GM18907 (cell line): ENCODE results near the gene LUC7L2.
"Not testable (repeated sequence)": the region's sequence is repeated elsewhere in the genome, so short reads cannot be mapped to it uniquely, and the experiment has no call there.

ENCODE experiments used
- ATAC-seq: cut with Tn5 transposase; IDR thresholded peaks from one replicate; pipeline ENCODE4 v1.9.1; 2021; ENCODE audit warnings: mild to moderate bottlenecking, moderate library complexity; ENCODE audit not compliant: unreplicated experiment

LUC7L2 gene

GRCh38 chr7:139439375-139439774, 79.7 kb downstream of the LUC7L2 start:
- no peak for ATAC-seq

DNA sequence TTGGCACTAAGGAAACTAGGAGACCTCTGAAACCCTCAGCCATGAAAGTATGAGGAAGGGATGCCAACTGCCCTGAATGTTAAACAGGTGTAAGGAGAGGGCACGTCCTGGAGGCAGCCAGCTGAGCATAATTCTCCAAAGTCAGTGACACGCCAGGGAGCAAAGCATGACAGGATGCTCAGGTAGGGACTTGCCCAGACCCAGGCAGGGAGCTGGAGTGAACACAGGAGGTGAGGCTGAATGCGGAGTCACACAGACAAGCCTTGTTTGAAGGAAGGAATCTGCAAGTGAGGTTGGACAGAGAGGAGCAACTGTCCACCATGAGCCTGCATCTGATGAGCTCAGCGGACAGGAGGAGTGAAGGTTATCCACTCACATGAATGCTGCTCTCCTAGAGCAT, 82.3 kb downstream of the LUC7L2 start:
- ATAC-seq = no peak

- ATAC-seq = no peak
These were observed 86.6 kb downstream of the LUC7L2 start for GRCh38 chr7:139446051-139446890.

GRCh38 chr7:139450851-139451250, 91.2 kb downstream of the LUC7L2 start:
- no peak for ATAC-seq

DNA sequence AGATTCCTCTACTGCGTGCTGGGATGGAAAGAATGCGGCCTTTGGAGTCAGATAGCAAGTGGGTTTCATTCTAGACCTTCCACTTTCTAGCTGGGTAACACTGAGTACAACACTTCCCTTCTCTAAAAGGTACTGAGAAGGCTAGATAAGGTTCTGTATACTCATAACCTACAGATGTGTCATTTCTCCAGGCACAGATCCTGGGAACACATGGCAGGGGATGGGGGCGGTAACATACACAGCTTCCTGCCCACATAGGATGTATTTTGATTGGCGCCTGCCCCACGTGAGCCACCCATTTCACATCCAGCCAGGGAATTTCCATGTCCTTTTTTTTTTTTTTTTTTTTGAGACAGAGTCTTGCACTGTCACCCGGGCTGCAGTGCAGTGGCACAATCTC, 91.9 kb downstream of the LUC7L2 start:
- no peak for ATAC-seq

DNA sequence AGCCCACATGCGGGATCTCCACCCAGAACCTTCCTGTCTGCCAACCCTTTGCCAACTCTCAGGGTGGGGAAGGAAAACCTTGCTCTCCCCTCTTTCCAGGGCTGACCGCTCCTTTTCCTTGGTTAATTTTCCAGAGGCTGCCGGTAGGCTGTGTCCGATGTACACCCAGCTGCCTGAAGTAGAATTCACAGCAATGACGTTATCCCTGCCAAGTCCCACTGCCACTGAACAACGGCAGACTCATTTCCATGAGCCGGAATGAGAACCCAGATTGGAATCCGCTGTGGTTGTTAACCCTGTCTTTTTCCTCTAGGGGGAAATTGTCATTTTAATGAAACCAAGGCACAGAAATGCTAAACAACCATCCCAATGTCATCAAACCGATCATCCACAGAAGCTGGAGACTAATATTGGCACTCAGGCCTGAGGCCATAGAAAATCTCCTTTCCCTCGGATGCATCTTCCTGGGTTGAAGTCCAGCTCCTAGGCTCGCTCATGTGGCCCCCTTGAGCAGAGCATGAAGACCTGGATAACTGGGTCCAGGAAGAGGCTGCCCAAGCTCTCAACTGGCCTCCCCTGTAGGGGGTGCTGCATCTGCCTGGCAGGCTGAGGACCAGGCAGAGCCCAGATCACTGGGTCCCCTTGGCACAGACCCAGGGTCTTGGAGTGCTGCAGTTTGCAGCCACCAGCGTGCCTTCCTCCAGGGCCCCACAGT, 93.4 kb downstream of the LUC7L2 start:
- no peak for ATAC-seq

- ATAC-seq = no peak
These were observed 94.1 kb downstream of the LUC7L2 start for GRCh38 chr7:139453673-139454321.

- no peak for ATAC-seq
These were observed 96.1 kb downstream of the LUC7L2 start for GRCh38 chr7:139455789-139456188.

- ATAC-seq = no peak
These were observed 96.8 kb downstream of the LUC7L2 start for GRCh38 chr7:139456511-139456910.

DNA sequence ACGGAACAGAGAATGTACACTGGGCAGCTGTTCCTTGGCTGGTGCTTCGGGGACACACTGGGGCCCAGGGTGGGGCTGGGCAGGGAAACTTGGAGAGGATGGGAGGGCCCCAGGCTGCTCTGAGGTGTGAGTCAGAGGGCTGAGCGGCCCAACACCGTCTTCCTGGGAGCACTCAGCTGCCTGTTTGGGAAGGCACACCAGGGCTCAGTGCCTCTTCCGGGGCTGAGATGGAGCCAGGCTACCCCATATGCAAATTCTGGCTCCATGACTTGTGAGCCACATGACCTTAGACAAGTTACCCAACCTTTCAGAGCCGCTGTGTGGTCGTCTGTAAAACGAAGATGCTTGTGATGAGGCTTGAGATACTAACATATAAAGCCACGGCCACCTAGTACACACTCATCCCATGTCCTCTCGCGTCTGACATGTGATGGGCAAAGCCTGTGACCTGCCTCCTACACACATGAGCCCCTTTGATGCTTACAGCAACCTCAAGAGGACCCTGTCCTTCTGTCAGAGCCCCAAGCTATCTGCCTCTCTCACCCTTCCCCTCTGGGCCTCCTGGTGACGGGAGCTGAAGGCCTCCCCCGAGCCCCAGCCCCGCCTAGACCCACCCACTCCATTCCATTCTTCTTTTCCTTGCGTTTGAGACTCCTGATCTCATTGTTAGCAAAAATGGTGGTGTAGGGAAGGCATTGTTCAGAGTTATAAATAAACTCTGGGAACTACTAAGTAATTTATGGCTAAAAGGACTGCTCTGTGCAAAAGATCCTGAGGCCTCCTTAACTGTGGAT, 97.7 kb downstream of the LUC7L2 start:
- no peak for ATAC-seq

GRCh38 chr7:139463421-139463820, 103.7 kb downstream of the LUC7L2 start:
- not testable (repeated sequence) for ATAC-seq

GRCh38 chr7:139464511-139464910, 104.8 kb downstream of the LUC7L2 start:
- not testable (repeated sequence) for ATAC-seq

DNA sequence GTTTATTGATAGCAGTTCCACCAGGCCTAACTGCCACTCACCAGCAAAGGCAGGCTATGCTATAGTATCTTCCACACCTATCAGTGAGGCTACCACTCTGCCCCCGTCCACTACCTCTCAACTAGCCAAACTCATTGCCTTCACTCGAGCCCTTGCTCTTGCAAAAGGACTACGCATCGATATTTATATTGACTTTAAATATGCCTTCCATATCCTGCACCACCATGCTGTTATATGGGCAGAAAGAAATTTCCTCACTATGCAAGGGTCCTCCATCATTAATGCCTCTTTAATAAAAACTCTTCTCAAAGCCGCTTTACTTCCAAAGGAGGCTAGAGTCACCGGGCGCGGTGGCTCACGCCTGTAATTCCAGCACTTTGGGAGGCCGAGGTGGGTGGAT, 105.4 kb downstream of the LUC7L2 start:
- ATAC-seq = not testable (repeated sequence)

DNA sequence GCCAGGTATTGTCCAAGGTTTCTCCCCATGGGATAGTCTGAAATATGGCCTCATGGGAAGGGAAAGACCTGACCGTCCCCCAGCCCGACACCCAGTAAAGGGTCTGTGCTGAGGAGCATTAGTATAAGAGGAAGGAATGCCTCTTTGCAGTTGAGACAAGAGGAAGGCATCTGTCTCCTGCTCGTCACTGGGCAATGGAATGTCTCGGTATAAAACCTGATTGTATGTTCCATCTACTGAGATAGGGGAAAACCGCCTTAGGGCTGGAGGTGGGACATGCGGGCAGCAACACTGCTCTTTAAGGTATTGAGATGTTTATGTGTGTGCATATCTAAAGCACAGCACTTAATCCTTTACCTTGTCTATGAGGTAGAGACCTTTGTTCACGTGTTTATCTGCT, 108.0 kb downstream of the LUC7L2 start:
- not testable (repeated sequence) for ATAC-seq

GRCh38 chr7:139468281-139468680, 108.6 kb downstream of the LUC7L2 start:
- ATAC-seq = not testable (repeated sequence)

GRCh38 chr7:139471740-139472353, 112.2 kb downstream of the LUC7L2 start:
- no peak for ATAC-seq
